Psoas muscle (tissue), 8 donors: ENCODE measurements around the gene PIGL. TPM values are rescaled to one million over a fixed set of nuclear protein-coding genes. Genes with fewer than 3 reads are reported as not detected.

ENCODE experiments used
- ATAC-seq, 4 donors: fragments of 200-7000 bp; cut with Tn5 transposase; one replicate each; pipeline ENCODE4 v1.9.1; 2020; ENCODE audit warnings: moderate library complexity in 3 of 4, mild to moderate bottlenecking in 2 of 4
- DNase-seq, 2 donors: peaks; one replicate each; pipeline ENCODE4 v3.0.0-alpha.2; 2020
- H3K27ac ChIP-seq: fragments of 200-600 bp; one replicate; pipeline ENCODE4 v1.8.0; 2022
- H3K27me3 ChIP-seq, 3 donors: fragments of 200-600 bp in 1 of 3; one replicate each; pipeline versions ENCODE4 v1.6.1 to v1.8.0; 2013 to 2022; ENCODE audit warnings: low read length in 2 of 3, mild to moderate bottlenecking in 2 of 3, moderate library complexity in 1 of 3; ENCODE audit not compliant: insufficient read depth in 3 of 3
- H3K36me3 ChIP-seq, 2 donors: fragments of 200-600 bp in 1 of 2; one replicate each; pipeline versions ENCODE4 v1.6.1 to v1.8.0; 2013 to 2022; ENCODE audit warnings: low read depth in 1 of 2, mild to moderate bottlenecking in 1 of 2, moderate library complexity in 1 of 2; ENCODE audit not compliant: insufficient read depth in 1 of 2
- H3K4me1 ChIP-seq: fragments of 200-600 bp; one replicate; pipeline ENCODE4 v1.8.0; 2022
- H3K4me3 ChIP-seq: fragments of 200-600 bp; one replicate; pipeline ENCODE4 v1.8.0; 2022; ENCODE audit warnings: mild to moderate bottlenecking
- H3K9me3 ChIP-seq: fragments of 200-600 bp; one replicate; pipeline ENCODE4 v1.8.0; 2022
- WGBS, 3 donors: extraction: QIAGEN DNeasy Blood & Tissue Kit; methylation state at CpG; one replicate each; pipeline versions ENCODE4 v1.1.6 to v1.1.7; 2013; 5-methylcytosine and 5-hydroxymethylcytosine counted together
- intact Hi-C, 2 donors: fragments of 100-400 bp; cut with DNase I; formaldehyde crosslinking; loops; one replicate each; pipeline versions ENCODE4 v1.11.0 to v1.14.2; 2022
- polyA plus RNA-seq, 3 donors: library from polyadenylated mRNA; stranded (reverse); fragments of 200-250 nt; gene quantifications; one replicate each; pipeline ENCODE4 v1.2.3, GENCODE V29; 2013
- total RNA-seq, 4 donors: library from RNA; stranded (reverse); fragmentation: NEBNext Ultra II Directional in 2 of 4; extraction: Animal tissue kit (Norgen Biotek cat#: 25700) in 2 of 4; gene quantifications; one replicate each; pipeline versions ENCODE4 v1.2.1 to v1.2.4, GENCODE V29; 2021 to 2023
- TF ChIP-seq, protein P1 (sequence below): fragments of 200-600 bp; IDR thresholded peaks from one replicate; pipeline ENCODE4 v1.8.0; 2022; ENCODE audit warnings: antibody characterized with exemption
- donor health status: healthy with polysubstance abuse.
- donor health status: DM: no; HTN: no; CAD: no; lungs with moderate emphysema.
- donor health status: Bipolar disorder and iron deficiency.
- donor health status: healthy.
- donor health status: DM: yes; HTN: yes; CAD: no.
- donor health status: DM: no; HTN: no; CAD: no.
- donor health status: DM: no; HTN: no; CAD: no.
- donor health status: DM: yes; HTN: yes; CAD: no.

Gene PIGL
- total and polyA plus RNA-seq, 7 donors: 3.8 to 13.2 (median 8.3) TPM

DNA sequence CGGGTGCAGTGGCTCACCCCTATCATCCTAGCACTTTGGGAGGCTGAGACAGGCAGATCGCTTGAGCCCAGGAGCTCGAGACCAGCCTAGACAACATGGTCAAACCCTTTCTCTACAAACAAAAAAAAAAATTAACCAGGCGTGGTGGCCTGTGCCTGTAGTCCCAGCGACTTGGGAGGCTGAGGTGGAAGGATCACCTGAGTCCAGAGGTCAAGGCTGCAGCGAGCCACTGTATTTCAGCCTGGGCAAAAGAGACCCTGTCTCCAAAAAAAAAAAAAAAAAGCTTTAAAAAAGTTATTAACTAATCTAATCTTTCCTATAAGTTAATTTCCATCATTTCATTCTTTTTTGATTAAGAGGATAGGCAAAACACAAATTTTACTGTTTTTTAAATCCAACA, 4.2 kb upstream of the PIGL start:
- Histone ChIP-seq H3K4me1 (peaks cover 39% of the 10 kb centered on the region), H3K4me3 (peak overlapping the region; percentile 99), H3K36me3 (no peaks in the 10 kb centered on the region), H3K27me3 (no peaks in the 10 kb centered on the region), H3K9me3 (no peaks in the 10 kb centered on the region), H3K27ac (no peak overlapping the region)
- whole genome bisulfite sequencing, 3 donors: 87 to 94% (median 91%) methylated on average over 6 of the region's 6 CpGs
- no peak for ATAC-seq
- DNase-seq: no peak
- TF ChIP-seq, protein P1, sequence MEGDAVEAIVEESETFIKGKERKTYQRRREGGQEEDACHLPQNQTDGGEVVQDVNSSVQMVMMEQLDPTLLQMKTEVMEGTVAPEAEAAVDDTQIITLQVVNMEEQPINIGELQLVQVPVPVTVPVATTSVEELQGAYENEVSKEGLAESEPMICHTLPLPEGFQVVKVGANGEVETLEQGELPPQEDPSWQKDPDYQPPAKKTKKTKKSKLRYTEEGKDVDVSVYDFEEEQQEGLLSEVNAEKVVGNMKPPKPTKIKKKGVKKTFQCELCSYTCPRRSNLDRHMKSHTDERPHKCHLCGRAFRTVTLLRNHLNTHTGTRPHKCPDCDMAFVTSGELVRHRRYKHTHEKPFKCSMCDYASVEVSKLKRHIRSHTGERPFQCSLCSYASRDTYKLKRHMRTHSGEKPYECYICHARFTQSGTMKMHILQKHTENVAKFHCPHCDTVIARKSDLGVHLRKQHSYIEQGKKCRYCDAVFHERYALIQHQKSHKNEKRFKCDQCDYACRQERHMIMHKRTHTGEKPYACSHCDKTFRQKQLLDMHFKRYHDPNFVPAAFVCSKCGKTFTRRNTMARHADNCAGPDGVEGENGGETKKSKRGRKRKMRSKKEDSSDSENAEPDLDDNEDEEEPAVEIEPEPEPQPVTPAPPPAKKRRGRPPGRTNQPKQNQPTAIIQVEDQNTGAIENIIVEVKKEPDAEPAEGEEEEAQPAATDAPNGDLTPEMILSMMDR: no peak
- intact Hi-C loops: no loop called here

DNA sequence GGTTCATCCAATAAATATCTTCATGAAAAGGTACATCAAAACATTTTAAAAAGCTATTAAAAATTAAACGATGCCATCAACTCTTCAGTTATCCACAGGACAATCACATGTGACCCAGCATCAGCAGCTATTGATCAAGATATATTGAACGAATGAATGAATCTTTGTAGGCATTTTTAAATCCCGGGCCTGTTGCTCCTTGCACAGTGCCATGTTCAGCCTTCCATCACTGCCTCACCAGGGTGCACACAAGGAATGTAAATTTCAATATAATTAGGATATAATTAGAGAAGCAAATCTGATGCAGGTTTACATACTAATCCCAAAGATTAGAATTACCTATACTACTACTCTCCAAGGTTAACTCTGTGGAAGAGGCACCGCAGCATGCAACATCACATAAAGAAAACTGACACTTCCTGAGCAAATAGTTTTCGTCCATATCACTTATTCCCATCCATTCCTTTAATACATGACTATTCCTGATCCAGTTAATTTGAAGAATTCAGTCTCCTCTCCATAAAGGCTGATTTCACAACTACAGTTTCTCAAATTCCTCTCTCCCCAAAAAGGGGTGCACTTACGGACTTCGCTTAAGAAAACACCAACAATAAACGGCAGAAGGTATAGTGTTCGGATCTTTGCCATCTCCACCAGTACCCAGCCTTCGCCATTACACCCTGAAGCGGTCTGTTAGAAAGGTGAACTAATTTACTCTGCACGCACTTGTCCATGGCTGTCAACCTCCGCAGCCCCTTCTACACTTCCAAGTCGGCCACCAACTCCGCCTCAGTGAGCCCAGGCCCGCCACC, 2.6 kb upstream of the PIGL start:
- intact Hi-C loops: no loop called here
- H3K4me1 ChIP-seq: peaks cover 39% of the 10 kb centered on the region
- TF ChIP-seq, protein P1: no peak
- peak overlapping the region; percentile 99 for H3K4me3 ChIP-seq
- H3K27me3 ChIP-seq: no peaks in the 10 kb centered on the region
- DNase-seq: no peak
- ATAC-seq: no peak
- 4 to 6% (median 5%) methylated on average over 16 of the region's 16 CpGs for WGBS, 3 donors
- no peaks in the 10 kb centered on the region for H3K36me3 ChIP-seq
- no peaks in the 10 kb centered on the region for H3K9me3 ChIP-seq
- peak overlapping the region; percentile 98 for H3K27ac ChIP-seq

DNA sequence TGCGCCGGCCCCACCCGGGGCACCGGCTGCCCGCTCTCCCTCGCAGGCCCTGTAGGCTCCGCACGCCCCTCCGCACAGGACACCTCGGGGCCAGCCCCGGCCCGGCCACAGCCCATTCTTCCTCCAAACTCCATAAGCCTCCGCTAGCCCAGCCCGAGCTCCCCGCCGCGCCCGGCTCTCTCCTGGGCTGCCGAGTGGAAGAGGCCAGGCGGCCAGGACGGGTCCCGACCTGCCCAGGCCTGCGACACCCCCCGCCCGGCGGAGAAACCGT, 2.1 kb upstream of the PIGL start:
- WGBS, 3 donors: 0 to 2% (median 1%) methylated on average over 23 to 27 of the region's 27 CpGs
- intact Hi-C loops: no loop called here

DNA sequence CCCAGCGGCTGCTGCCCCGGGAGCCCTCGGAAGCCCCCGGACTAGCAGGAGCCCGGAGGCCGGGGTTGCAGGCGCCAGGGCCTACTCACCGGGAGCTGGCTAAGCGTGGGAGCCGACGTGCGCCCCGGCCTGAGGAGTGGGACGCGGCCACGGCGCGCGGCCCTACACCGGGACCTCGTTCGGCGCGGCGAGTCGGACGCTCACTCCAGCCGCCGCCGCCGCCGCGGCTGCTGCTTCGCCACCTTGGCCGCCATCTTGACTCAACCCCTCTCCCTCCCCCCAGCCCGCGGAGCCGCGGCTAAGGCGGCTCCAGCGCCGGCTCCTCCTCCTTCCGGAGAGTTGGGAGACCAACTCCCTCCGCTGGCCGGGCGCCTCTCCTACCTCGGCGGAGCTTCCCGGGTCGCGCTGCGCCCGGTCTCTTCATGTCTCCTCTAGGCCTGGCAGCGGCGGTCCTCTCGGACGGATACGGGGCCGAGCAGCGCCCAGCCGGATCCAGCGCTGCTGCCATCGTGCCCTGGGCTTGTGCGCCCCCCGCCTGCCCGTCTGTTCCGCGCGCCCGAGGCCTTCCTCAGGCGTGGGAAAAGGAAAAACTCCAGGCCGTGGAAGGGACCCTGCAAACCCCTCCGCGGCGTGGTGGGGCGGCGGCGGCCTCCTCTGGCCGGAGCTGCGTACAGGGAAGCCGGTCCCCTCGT, 1.6 kb upstream of the PIGL start, which contains the start of gene NCOR1:
TSS of gene NCOR1 (minus strand) at position 262 of the 692 bp plus-strand sequence. CDS start 20,965 bp downstream, outside the sequence.
- H3K9me3 ChIP-seq: no peaks in the 10 kb centered on the region
- ATAC-seq: peak; percentile 93 to 95 (median 94)
- peaks cover 39% of the 10 kb centered on the region for H3K4me1 ChIP-seq
- peak; percentile 95 to 97 for DNase-seq
- intact Hi-C loops: no loop called here
- H3K36me3 ChIP-seq: no peaks in the 10 kb centered on the region
- TF ChIP-seq, protein P1: peak; percentile 15
- WGBS, 3 donors: 0 to 1% (median 0%) methylated on average over 56 to 82 of the region's 82 CpGs
- H3K4me3 ChIP-seq: peak within 1 kb of the TSS; percentile 99
- peak within 1 kb of the TSS; percentile 98 for H3K27ac ChIP-seq
- no peaks in the 10 kb centered on the region for H3K27me3 ChIP-seq

More for the DNA sequence above, 2.1 kb upstream of the PIGL start:
- no peaks in the 10 kb centered on the region for H3K36me3 ChIP-seq
- H3K4me3 ChIP-seq: peak overlapping the region; percentile 99
- ATAC-seq (peak; percentile 51 to 58 (median 55)), DNase-seq (peak; percentile 55 to 75)
- no peaks in the 10 kb centered on the region for H3K9me3 ChIP-seq
- H3K4me1 ChIP-seq: peaks cover 39% of the 10 kb centered on the region
- TF ChIP-seq, protein P1: no peak
- H3K27ac ChIP-seq: peak overlapping the region; percentile 98
- H3K27me3 ChIP-seq: no peaks in the 10 kb centered on the region
